ENCODE results near the gene MIGA2.

DNA sequence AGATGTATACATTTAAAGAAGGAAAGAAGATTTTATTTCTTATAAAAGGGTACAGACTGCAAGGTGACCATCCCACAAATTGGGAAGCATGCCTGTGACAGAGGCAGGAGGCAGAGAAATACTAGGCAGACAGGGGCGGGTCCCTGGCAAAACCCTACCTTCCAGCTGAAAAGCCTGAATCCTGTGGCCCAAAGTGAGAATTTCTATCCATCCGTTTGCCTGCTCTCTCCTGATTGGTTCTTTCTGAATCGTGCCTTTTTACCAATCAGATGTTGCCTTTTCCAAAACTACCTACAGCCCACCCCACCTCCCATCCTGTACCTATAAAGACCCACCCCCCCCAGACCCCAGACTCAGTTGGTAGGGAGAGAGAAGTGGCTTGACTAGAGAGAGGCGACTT lies 4.9 kb upstream of the MIGA2 start:
- TF ChIP-seq, protein P1, sequence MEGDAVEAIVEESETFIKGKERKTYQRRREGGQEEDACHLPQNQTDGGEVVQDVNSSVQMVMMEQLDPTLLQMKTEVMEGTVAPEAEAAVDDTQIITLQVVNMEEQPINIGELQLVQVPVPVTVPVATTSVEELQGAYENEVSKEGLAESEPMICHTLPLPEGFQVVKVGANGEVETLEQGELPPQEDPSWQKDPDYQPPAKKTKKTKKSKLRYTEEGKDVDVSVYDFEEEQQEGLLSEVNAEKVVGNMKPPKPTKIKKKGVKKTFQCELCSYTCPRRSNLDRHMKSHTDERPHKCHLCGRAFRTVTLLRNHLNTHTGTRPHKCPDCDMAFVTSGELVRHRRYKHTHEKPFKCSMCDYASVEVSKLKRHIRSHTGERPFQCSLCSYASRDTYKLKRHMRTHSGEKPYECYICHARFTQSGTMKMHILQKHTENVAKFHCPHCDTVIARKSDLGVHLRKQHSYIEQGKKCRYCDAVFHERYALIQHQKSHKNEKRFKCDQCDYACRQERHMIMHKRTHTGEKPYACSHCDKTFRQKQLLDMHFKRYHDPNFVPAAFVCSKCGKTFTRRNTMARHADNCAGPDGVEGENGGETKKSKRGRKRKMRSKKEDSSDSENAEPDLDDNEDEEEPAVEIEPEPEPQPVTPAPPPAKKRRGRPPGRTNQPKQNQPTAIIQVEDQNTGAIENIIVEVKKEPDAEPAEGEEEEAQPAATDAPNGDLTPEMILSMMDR (IDR thresholded peaks at IDR 0.05) = no peak
- TF ChIP-seq POLR2A (IDR thresholded peaks at IDR 0.05) = no peak
